K562 (cell line): Measurements from ENCODE around the gene CAPZB. TPM values are rescaled to one million over a fixed set of nuclear protein-coding genes. Genes with fewer than 3 reads are reported as not detected.

ENCODE experiments used
- ATAC-seq: fragments of 200-7000 bp; cut with Tn5 transposase; 3 replicates; pipeline ENCODE4 v1.9.1; 2020; ENCODE audit warnings: moderate library complexity
- BruUV-seq: library from RNA; stranded (reverse); fragments of 400-500 nt; replicated peaks from 2 replicates; lab custom pipeline; 2021; lab: Mats Ljungman, UMichigan
- CTCF ChIA-PET: fragments of 300-600 bp; formaldehyde crosslinking; extraction: SDS; loops from one replicate; lab custom pipeline; 2021; ENCODE audit warnings: low intra/inter-chr PET ratio; lab: Yijun Ruan, JAX
- POLR2A ChIA-PET: fragments of 300-600, 350-650 bp; sonication (Branson Sonifier 250); formaldehyde crosslinking; extraction: SDS; loops from one replicate; lab custom pipeline; 2021; ENCODE audit warnings: antibody characterized with exemption, inconsistent platforms; lab: Yijun Ruan, JAX
- DNase-seq, 4 experiments: peaks; one replicate each; pipeline versions ENCODE4 v3.0.0 to v3.0.0-alpha.2; 2011 to 2018; ENCODE audit warnings: low spot score in 3 of 4, mixed read lengths in 3 of 4; ENCODE audit errors: extremely low read depth in 1 of 4
- FAIRE-seq: peaks from 2 replicates; lab custom pipeline; 2011; peaks lifted over from hg19 to GRCh38; lab: Jason Lieb, UNC
- H2AFZ ChIP-seq: 2 replicates; pipeline ENCODE4 v1.6.0; 2011; ENCODE audit warnings: low read depth, low read length, control low read depth, inconsistent platforms
- H3K27ac ChIP-seq: fragments of 200-600 bp; 3 replicates; pipeline ENCODE4 v1.8.0; 2011; ENCODE audit warnings: low read depth, mild to moderate bottlenecking, control low read depth, inconsistent platforms, low read length, moderate library complexity, mixed read lengths; ENCODE audit errors: extremely low read depth
- H3K27me3 ChIP-seq, 2 experiments: fragments of 300-600 bp in 1 of 2; 2 replicates in 1 of 2; 3 replicates in 1 of 2; pipeline versions ENCODE4 v1.6.0 to v1.8.0; 2011; ENCODE audit warnings: inconsistent platforms in 2 of 2, low read length in 2 of 2, mild to moderate bottlenecking in 1 of 2, mixed read lengths in 1 of 2, moderate library complexity in 1 of 2; ENCODE audit not compliant: control insufficient read depth in 2 of 2, insufficient read depth in 2 of 2
- H3K36me3 ChIP-seq: fragments of 300-600 bp; 3 replicates; pipeline ENCODE4 v1.8.0; 2011; ENCODE audit warnings: mild to moderate bottlenecking, low read length, inconsistent platforms; ENCODE audit not compliant: control insufficient read depth, insufficient read depth
- H3K4me1 ChIP-seq, 2 experiments: fragments of 200-600 bp in 1 of 2; replicated peaks in 1 of 2; 2 replicates in 1 of 2; 3 replicates in 1 of 2; pipeline versions ENCODE4 v1.5.1 to v1.8.0; 2011; ENCODE audit warnings: inconsistent platforms in 2 of 2, low read length in 2 of 2, mild to moderate bottlenecking in 1 of 2, mixed read lengths in 1 of 2, moderate library complexity in 1 of 2; ENCODE audit not compliant: control insufficient read depth in 2 of 2, insufficient read depth in 2 of 2
- H3K4me2 ChIP-seq: 2 replicates; pipeline ENCODE4 v1.6.1; 2011; ENCODE audit warnings: low read length, control low read depth, inconsistent platforms, mixed read lengths; ENCODE audit not compliant: insufficient read depth
- H3K4me3 ChIP-seq: fragments of 200-600 bp; sonication (generic), shearing (Covaris generic); 2 replicates; pipeline ENCODE4 v1.5.1; 2016; ENCODE audit warnings: control low read depth, inconsistent platforms
- H3K79me2 ChIP-seq: fragments of 200-600 bp; 3 replicates; pipeline ENCODE4 v1.8.0; 2011; ENCODE audit warnings: low read length, inconsistent platforms; ENCODE audit not compliant: control insufficient read depth, insufficient read depth
- H3K9ac ChIP-seq, 2 experiments: 2 replicates each; pipeline versions ENCODE4 v1.6.0 to v1.6.1; 2011; ENCODE audit warnings: low read depth in 2 of 2, low read length in 2 of 2, control low read depth in 1 of 2, inconsistent platforms in 1 of 2, mild to moderate bottlenecking in 1 of 2, mixed read lengths in 1 of 2; ENCODE audit not compliant: insufficient read depth in 1 of 2
- H3K9me1 ChIP-seq: one replicate; pipeline ENCODE4 v1.6.0; 2011; ENCODE audit warnings: inconsistent platforms, mild to moderate bottlenecking, low read length, moderate library complexity; ENCODE audit not compliant: control insufficient read depth, insufficient read depth
- H3K9me3 ChIP-seq: replicated peaks from 2 replicates; pipeline ENCODE4 v1.5.1; 2011; ENCODE audit warnings: low read depth, low read length, inconsistent platforms; ENCODE audit not compliant: control insufficient read depth, insufficient read depth
- H4K20me1 ChIP-seq: replicated peaks from 2 replicates; pipeline ENCODE4 v1.6.1; 2011; ENCODE audit warnings: low read length, inconsistent platforms, mixed read lengths; ENCODE audit not compliant: control insufficient read depth, insufficient read depth
- CHD4 ChIP-seq: fragments of 200-600 bp; sonication (generic); IDR thresholded peaks from 3 replicates; pipeline ENCODE4 v1.6.1; 2012; ENCODE audit warnings: low read depth, mild to moderate bottlenecking, mixed read lengths, low read length, inconsistent platforms; ENCODE audit not compliant: insufficient read depth, insufficient replicate concordance, poor library complexity, severe bottlenecking
- HIVEP1 ChIP-seq: fragments of 250-450 bp; sonication (Bioruptor Pico); IDR thresholded peaks from 2 replicates; pipeline ENCODE4 v1.4.0; 2020; ENCODE audit warnings: mild to moderate bottlenecking
- ILF3 ChIP-seq: fragments of 450-650 bp; IDR thresholded peaks from 2 replicates; pipeline ENCODE4 v1.6.1; 2018; ENCODE audit warnings: antibody characterized with exemption, mild to moderate bottlenecking, moderate library complexity, borderline replicate concordance
- JUNB ChIP-seq: fragments of 450-650 bp; formaldehyde crosslinking; conservative IDR thresholded peaks from 2 replicates; pipeline ENCODE4 v1.4.0; 2020; ENCODE audit warnings: mild to moderate bottlenecking
- MAFK ChIP-seq: IDR thresholded peaks from 2 replicates; pipeline ENCODE4 v1.6.1; 2011; ENCODE audit warnings: low read length, improper control_type of control experiment
- NFYB ChIP-seq: IDR thresholded peaks from 2 replicates; pipeline ENCODE4 v1.6.1; 2011; ENCODE audit warnings: mild to moderate bottlenecking, moderate library complexity; ENCODE audit not compliant: insufficient read length; ENCODE audit errors: extremely low read depth
- NR2F6 ChIP-seq: fragments of 450-650 bp; formaldehyde crosslinking; IDR thresholded peaks from 2 replicates; pipeline ENCODE4 v1.4.0; 2020; ENCODE audit warnings: mild to moderate bottlenecking
- NUFIP1 ChIP-seq: fragments of 450-650 bp; IDR thresholded peaks from 2 replicates; pipeline ENCODE4 v1.6.1; 2018; ENCODE audit not compliant: partially characterized antibody
- SREBF1 ChIP-seq: fragments of 150-350 bp; IDR thresholded peaks from 2 replicates; pipeline ENCODE4 v1.6.1; 2014; ENCODE audit warnings: antibody characterized with exemption, low read depth, low read length, borderline replicate concordance
- TAF9B ChIP-seq: fragments of 450-650 bp; IDR thresholded peaks from 2 replicates; pipeline ENCODE4 v1.6.1; 2018; ENCODE audit warnings: mild to moderate bottlenecking; ENCODE audit not compliant: partially characterized antibody
- TEAD1 ChIP-seq, 2 experiments: fragments of 450-650 bp in 1 of 2; sonication (generic) in 1 of 2; formaldehyde crosslinking; IDR thresholded peaks; 2 replicates each; pipeline versions ENCODE4 v1.4.0 to v1.8.0; 2020 to 2022; ENCODE audit warnings: mild to moderate bottlenecking in 2 of 2, missing genetic modification reagents in 1 of 2
- U2AF2 ChIP-seq: fragments of 200-400 bp; formaldehyde crosslinking; optimal IDR thresholded peaks from 2 replicates; pipeline ENCODE3; 2017; ENCODE audit warnings: low read depth, mild to moderate bottlenecking, low read length
- ZNF224 ChIP-seq: sonication (generic); formaldehyde crosslinking; IDR thresholded peaks from 2 replicates; pipeline ENCODE4 v1.8.0; 2022; ENCODE audit warnings: mild to moderate bottlenecking, missing genetic modification reagents
- ZNF668 ChIP-seq: fragments of 250-450 bp; sonication (Bioruptor Pico); IDR thresholded peaks from 2 replicates; pipeline ENCODE4 v1.8.0; 2022; ENCODE audit warnings: mild to moderate bottlenecking, inconsistent platforms
- WGBS: fragments of 100-300 bp; shearing (Covaris generic); methylation state at CpG from one replicate; pipeline ENCODE4 v1.1.6; 2016; ENCODE audit warnings: low coverage, mixed read lengths; ENCODE audit not compliant: insufficient coverage; ENCODE audit errors: missing lambda C conversion rate; 5-methylcytosine and 5-hydroxymethylcytosine counted together
- in situ Hi-C: fragments of 300-500 bp; cut with MboI; formaldehyde crosslinking; loops from 4 replicates; pipeline ENCODE4 v1.15.0; 2018; ENCODE audit warnings: inconsistent platforms, mixed read lengths
- intact Hi-C: fragments of 100-400 bp; cut with micrococcal nuclease; formaldehyde crosslinking; loops from 2 replicates; pipeline ENCODE4 v1.14.2; 2022
- polyA plus RNA-seq, 8 experiments: library from polyadenylated mRNA; depleted of rRNA in 4 of 8; stranded (reverse) in 5 of 8; unstranded in 3 of 8; fragments of >200 nt; fragmentation: Nextera tagmentation in 2 of 8; fragmentation: Illumina TruSeq in 1 of 8; extraction: Ambion mirVana in 2 of 8; extraction: Trizol in 1 of 8; gene quantifications; 2 replicates each; pipeline versions ENCODE4 v1.2.1 to v1.2.3, GENCODE V29; 2011 to 2014; ENCODE audit warnings: inconsistent platforms in 1 of 8, missing spikeins in 1 of 8
- total RNA-seq, 7 experiments: library from RNA; depleted of rRNA in 6 of 7; stranded (reverse); fragments of >200 nt in 6 of 7; fragmentation: Illumina TruSeq in 2 of 7; extraction: Trizol in 2 of 7; gene quantifications; 2 replicates each; pipeline versions ENCODE4 v1.2.1 to v1.2.3, GENCODE V29; 2011 to 2021; ENCODE audit warnings: low replicate concordance in 1 of 7

CAPZB gene
- total and polyA plus RNA-seq, 9 of the 15 experiments (the other 6 are each of a cell fraction or from before 2014, with no cell fraction given), result 57.6 to 297 (median 125) TPM

GRCh38 chr1:19465123-19465522 is 20.2 kb downstream of the CAPZB start (continued):
- no peak for TF ChIP-seq NR2F6
- no peak for TF ChIP-seq CHD4
- no peak for TF ChIP-seq ZNF668 (CRISPR knock-in tag)

GRCh38 chr1:19464696-19465095 is 20.6 kb downstream of the CAPZB start:
- no peak for FAIRE-seq
- WGBS, result 60% methylated on average over 4 of the region's 4 CpGs

More at GRCh38 chr1:19464696-19465095, 20.6 kb downstream of the CAPZB start:
- DNase-seq, result no peak
- H3K4me1 ChIP-seq, result peaks cover 29 to 56% of the 10 kb centered on the region in 2 experiments
- H3K4me2 ChIP-seq, result no peak overlapping the region
- intact Hi-C loops, result loop anchor here (10.0 kb wide), 1 partner anchor 180 kb away; the partner anchor contains the start of gene NBL1
- H3K79me2 ChIP-seq, result peaks cover 86% of the 10 kb centered on the region
- POLR2A ChIA-PET, result interaction anchor here (0.8 to 4.2 kb wide), 4 partner anchors 9 to 24 kb away, joined by 4 to 22 read pairs (median 8); no protein-coding TSS in a partner anchor
- BruUV-seq, result no TSS peak
- ATAC-seq, result no peak
- H4K20me1 ChIP-seq, result peaks cover 49% of the 10 kb centered on the region
- no peak overlapping the region for H3K27ac ChIP-seq
- peaks cover 6% of the 10 kb centered on the region for H3K9me1 ChIP-seq
- in situ Hi-C loops, result no loop called here
- no peak overlapping the region for H2AFZ ChIP-seq
- TF ChIP-seq MAFK (no peak), NUFIP1 (no peak), U2AF2 (no peak), SREBF1 (no peak), TAF9B (no peak), ZNF224 (CRISPR knock-in tag) (no peak), NFYB (no peak), HIVEP1 (CRISPR knock-in tag) (no peak), ILF3 (no peak), TEAD1 (CRISPR knock-in tag; IDR thresholded peaks at IDR 0.05) (no peak), JUNB (no peak)
- TF ChIP-seq, all 486 proteins: peak for 0
- Histone ChIP-seq H3K36me3 (peaks cover 23% of the 10 kb centered on the region; the same call in 2 of the 3 replicates), H3K27me3 (no peaks in the 10 kb centered on the region), H3K4me3 (no peak overlapping the region), H3K9me3 (no peaks in the 10 kb centered on the region), H3K9ac (no peak overlapping the region)
- CTCF ChIA-PET, result no interaction called here
